HCT116 (cell line): ENCODE results near the gene FTCD. TPM values are rescaled to one million over a fixed set of nuclear protein-coding genes. Genes with fewer than 3 reads are reported as not detected.

ENCODE experiments used
- ATAC-seq: fragments of 200-7000 bp; cut with Tn5 transposase; 2 replicates; pipeline ENCODE4 v1.9.1; 2020; ENCODE audit warnings: mild to moderate bottlenecking, moderate library complexity
- BruUV-seq: library from RNA; stranded (reverse); fragments of 400-500 nt; replicated peaks from 2 replicates; lab custom pipeline; 2021; lab: Mats Ljungman, UMichigan
- CTCF ChIA-PET: fragments of 300-600 bp; sonication (Branson Sonifier 250); formaldehyde crosslinking; loops from one replicate; lab custom pipeline; 2021; ENCODE audit warnings: antibody characterized with exemption; lab: Charles Lee
- POLR2A ChIA-PET: fragments of 300-600, 350-600 bp; sonication (Branson Sonifier 250); formaldehyde crosslinking; loops from one replicate; lab custom pipeline; 2021; ENCODE audit warnings: antibody characterized with exemption; lab: Charles Lee
- RAD21 ChIA-PET, 2 experiments: fragments of 300-600 bp; sonication (Branson Sonifier 250); formaldehyde crosslinking; loops; one replicate each; lab custom pipeline; 2023; ENCODE audit warnings: low total read pairs in 2 of 2; ENCODE audit not compliant: uncharacterized antibody in 2 of 2, unreplicated experiment in 2 of 2, low non-redundant PET in 1 of 2; lab: Charles Lee
- DNase-seq: peaks from one replicate; pipeline ENCODE4 v3.0.0-alpha.2; 2010; ENCODE audit warnings: low read depth, low spot score
- H2AFZ ChIP-seq: fragments of 200-600 bp; shearing (Covaris generic), sonication (generic); 2 replicates; pipeline ENCODE4 v1.6.1; 2017; ENCODE audit warnings: low read depth, mixed run types, mixed read lengths, antibody characterized with exemption, low read length; ENCODE audit not compliant: poor library complexity, severe bottlenecking
- H3K27ac ChIP-seq: 2 replicates; pipeline ENCODE4 v1.5.1; 2012; ENCODE audit warnings: low read depth, low read length
- H3K27me3 ChIP-seq: fragments of 200-600 bp; sonication (generic); 2 replicates; pipeline ENCODE4 v1.6.1; 2016; ENCODE audit warnings: mixed run types, low read length, mixed read lengths; ENCODE audit not compliant: insufficient read depth
- H3K36me3 ChIP-seq, 2 experiments: fragments of 200-500 bp in 1 of 2; fragments of 200-600 bp in 1 of 2; sonication (Bioruptor generic) in 1 of 2; sonication (generic) in 1 of 2; 2 replicates each; pipeline versions ENCODE4 v1.5.1 to v1.6.1; 2014 to 2016; ENCODE audit warnings: low read length in 2 of 2, inconsistent platforms in 1 of 2, mixed read lengths in 1 of 2, mixed run types in 1 of 2; ENCODE audit not compliant: insufficient read depth in 2 of 2, control insufficient read depth in 1 of 2
- H3K4me1 ChIP-seq, 2 experiments: fragments of 200-600 bp in 1 of 2; sonication (generic) in 1 of 2; 2 replicates each; pipeline versions ENCODE4 v1.5.1 to v1.6.1; 2012 to 2017; ENCODE audit warnings: low read length in 2 of 2, inconsistent platforms in 1 of 2, mild to moderate bottlenecking in 1 of 2, mixed read lengths in 1 of 2, mixed run types in 1 of 2, moderate library complexity in 1 of 2; ENCODE audit not compliant: insufficient read depth in 2 of 2, control insufficient read depth in 1 of 2
- H3K4me2 ChIP-seq: fragments of 200-600 bp; sonication (generic); 2 replicates; pipeline ENCODE4 v1.6.1; 2017; ENCODE audit warnings: mixed run types, low read length, mixed read lengths
- H3K4me3 ChIP-seq, 2 experiments: fragments of 200-600 bp in 1 of 2; sonication (generic) in 1 of 2; replicated peaks in 1 of 2; 2 replicates each; pipeline ENCODE4 v1.5.1; 2011 to 2016; ENCODE audit warnings: low read length in 2 of 2, control low read depth in 1 of 2, low read depth in 1 of 2, mild to moderate bottlenecking in 1 of 2, mixed read lengths in 1 of 2, mixed run types in 1 of 2
- H3K79me2 ChIP-seq: fragments of 200-600 bp; sonication (generic); 2 replicates; pipeline ENCODE4 v1.6.1; 2017; ENCODE audit warnings: mild to moderate bottlenecking, mixed run types, low read length, moderate library complexity, mixed read lengths; ENCODE audit not compliant: insufficient read depth
- H3K9ac ChIP-seq: fragments of 200-600 bp; sonication (generic); 2 replicates; pipeline ENCODE4 v1.6.1; 2016; ENCODE audit warnings: low read length, mixed read lengths
- H3K9me2 ChIP-seq: fragments of 200-600 bp; sonication (generic), shearing (Covaris generic); 2 replicates; pipeline ENCODE4 v1.6.1; 2017; ENCODE audit warnings: mixed run types, mild to moderate bottlenecking, moderate library complexity; ENCODE audit not compliant: insufficient read depth
- H3K9me3 ChIP-seq, 2 experiments: fragments of 200-500 bp in 1 of 2; fragments of 200-600 bp in 1 of 2; sonication (Bioruptor generic) in 1 of 2; sonication (generic) in 1 of 2; 2 replicates each; pipeline ENCODE4 v1.6.1; 2014 to 2017; ENCODE audit warnings: low read length in 2 of 2, mixed read lengths in 2 of 2, inconsistent platforms in 1 of 2, low read depth in 1 of 2, mild to moderate bottlenecking in 1 of 2, mixed run types in 1 of 2, moderate library complexity in 1 of 2; ENCODE audit not compliant: control insufficient read depth in 1 of 2, insufficient read depth in 1 of 2
- H4K20me1 ChIP-seq: fragments of 200-600 bp; sonication (generic), shearing (Covaris generic); 2 replicates; pipeline ENCODE4 v1.6.1; 2017; ENCODE audit warnings: mixed run types, mild to moderate bottlenecking, moderate library complexity; ENCODE audit not compliant: insufficient read depth
- CTCF ChIP-seq, 3 experiments: fragments of 200-600 bp in 1 of 3; sonication (generic) in 1 of 3; IDR thresholded peaks in 2 of 3; conservative IDR thresholded peaks in 1 of 3; 2 replicates each; pipeline ENCODE4 v1.5.1; 2012 to 2017; ENCODE audit warnings: low read depth in 2 of 3, low read length in 2 of 3, antibody characterized with exemption in 1 of 3, borderline replicate concordance in 1 of 3, control low read depth in 1 of 3, mild to moderate bottlenecking in 1 of 3, mixed read lengths in 1 of 3, mixed run types in 1 of 3, moderate library complexity in 1 of 3; ENCODE audit not compliant: insufficient read depth in 1 of 3
- EZH2phosphoT487 ChIP-seq: fragments of 200-600 bp; IDR thresholded peaks from 2 replicates; pipeline ENCODE4 v1.6.1; 2018; ENCODE audit warnings: antibody characterized with exemption, borderline replicate concordance
- FOSL1 ChIP-seq: IDR thresholded peaks from 2 replicates; pipeline ENCODE4 v1.6.1; 2012; ENCODE audit warnings: low read depth
- JUND ChIP-seq: IDR thresholded peaks from 2 replicates; pipeline ENCODE4 v1.6.1; 2012
- POLR2A ChIP-seq: IDR thresholded peaks from 2 replicates; pipeline ENCODE4 v1.7.0; 2011; ENCODE audit warnings: borderline replicate concordance; ENCODE audit not compliant: insufficient read depth, insufficient read length; ENCODE audit errors: extremely low read depth
- POLR2AphosphoS5 ChIP-seq: IDR thresholded peaks from 2 replicates; pipeline ENCODE4 v1.6.1; 2011; ENCODE audit warnings: mild to moderate bottlenecking, low read depth, low read length, moderate library complexity
- RAD21 ChIP-seq: IDR thresholded peaks from 2 replicates; pipeline ENCODE4 v1.6.1; 2012; ENCODE audit warnings: low read depth, mild to moderate bottlenecking
- REST ChIP-seq: IDR thresholded peaks from 2 replicates; pipeline ENCODE4 v1.6.1; 2012; ENCODE audit warnings: low read depth
- SIN3A ChIP-seq: IDR thresholded peaks from 2 replicates; pipeline ENCODE4 v1.6.1; 2012; ENCODE audit warnings: low read depth
- SP1 ChIP-seq: IDR thresholded peaks from 2 replicates; pipeline ENCODE4 v1.6.1; 2012; ENCODE audit warnings: low read depth
- ZBTB33 ChIP-seq: IDR thresholded peaks from 2 replicates; pipeline ENCODE4 v1.6.1; 2011; ENCODE audit warnings: mild to moderate bottlenecking, low read length, moderate library complexity; ENCODE audit not compliant: insufficient replicate concordance; ENCODE audit errors: extremely low read depth
- intact Hi-C: fragments of 100-400 bp; cut with micrococcal nuclease; formaldehyde crosslinking; loops from 2 replicates; pipeline ENCODE4 v1.10.0; 2022
- total RNA-seq: library from RNA; stranded (reverse); gene quantifications from one replicate; pipeline ENCODE4 v1.2.1, GENCODE V29; 2021; ENCODE audit not compliant: unreplicated experiment

Gene FTCD
- total RNA-seq, 1 experiment from 2014 or later, result 2.5 TPM

GRCh38 chr21:46122758-46123683, 32.4 kb downstream of the FTCD start (continued):
- TF ChIP-seq POLR2AphosphoS5 (no peak), JUND (no peak), EZH2phosphoT487 (no peak), POLR2A (no peak), RAD21 (no peak), REST (no peak)
- TF ChIP-seq, all 23 proteins: peak for 0

- H4K20me1 ChIP-seq, result no peaks in the 10 kb centered on the region
- H3K4me2 ChIP-seq, result no peak overlapping the region
- DNase-seq (no peak), ATAC-seq (no peak)
- H3K9ac ChIP-seq, result no peak overlapping the region
- H2AFZ ChIP-seq, result no peak overlapping the region
- no peaks in the 10 kb centered on the region; a peak in 1 of 4 replicates for H3K36me3 ChIP-seq
- no peaks in the 10 kb centered on the region for H3K9me2 ChIP-seq
- no peak overlapping the region for H3K4me3 ChIP-seq
- H3K27me3 ChIP-seq, result no peaks in the 10 kb centered on the region
- H3K4me1 ChIP-seq, result no peaks in the 10 kb centered on the region
- no peak overlapping the region for H3K27ac ChIP-seq
- ChIA-PET CTCF (no interaction called here), RAD21 (no interaction called here), POLR2A (no interaction called here)
- H3K9me3 ChIP-seq, result no peaks in the 10 kb centered on the region
- no peaks in the 10 kb centered on the region for H3K79me2 ChIP-seq
- intact Hi-C loops, result no loop called here
- BruUV-seq, result no TSS peak
- TF ChIP-seq EZH2phosphoT487, result no peak
- no peak for TF ChIP-seq SP1
- no peak for TF ChIP-seq FOSL1
- TF ChIP-seq ZBTB33, result no peak
- TF ChIP-seq REST, result no peak
- TF ChIP-seq SIN3A, result no peak
- TF ChIP-seq CTCF (IDR thresholded peaks at IDR 0.05 in 2 of 3, conservative IDR thresholded peaks at IDR 0.05 in 1 of 3; ENCODE audit: borderline replicate concordance in 1 of 3, insufficient read depth in 1 of 3, low read depth in 2 of 3, low read length in 2 of 3), result no peak
Observed at GRCh38 chr21:46122237-46122671, 33.1 kb downstream of the FTCD start.
